Measurements from ENCODE around the gene STK39.
"Not testable (repeated sequence)": the region's sequence is repeated elsewhere in the genome, so short reads cannot be mapped to it uniquely, and the experiment has no call there.

The STK39 gene

DNA sequence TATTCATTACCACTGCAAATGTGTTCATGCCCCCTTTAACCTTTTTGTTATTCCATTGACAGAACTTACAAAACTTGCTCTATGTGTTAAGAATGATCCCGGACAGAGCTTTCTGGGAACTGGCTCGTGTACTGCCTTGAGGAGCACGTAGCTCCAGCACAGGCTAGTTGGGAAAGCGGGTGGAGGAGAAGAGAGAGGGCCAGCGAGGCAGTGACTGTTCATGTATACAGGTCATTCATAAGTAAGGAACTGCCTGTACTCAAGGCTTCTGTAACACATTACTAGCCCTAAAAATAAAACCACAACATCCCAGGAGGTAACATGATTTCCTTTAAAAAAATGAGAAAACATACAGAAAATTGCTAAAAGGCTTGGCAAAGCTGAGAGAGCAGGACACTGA lies 109.0 kb downstream of the STK39 start:
- no peak for DNase-seq

DNA sequence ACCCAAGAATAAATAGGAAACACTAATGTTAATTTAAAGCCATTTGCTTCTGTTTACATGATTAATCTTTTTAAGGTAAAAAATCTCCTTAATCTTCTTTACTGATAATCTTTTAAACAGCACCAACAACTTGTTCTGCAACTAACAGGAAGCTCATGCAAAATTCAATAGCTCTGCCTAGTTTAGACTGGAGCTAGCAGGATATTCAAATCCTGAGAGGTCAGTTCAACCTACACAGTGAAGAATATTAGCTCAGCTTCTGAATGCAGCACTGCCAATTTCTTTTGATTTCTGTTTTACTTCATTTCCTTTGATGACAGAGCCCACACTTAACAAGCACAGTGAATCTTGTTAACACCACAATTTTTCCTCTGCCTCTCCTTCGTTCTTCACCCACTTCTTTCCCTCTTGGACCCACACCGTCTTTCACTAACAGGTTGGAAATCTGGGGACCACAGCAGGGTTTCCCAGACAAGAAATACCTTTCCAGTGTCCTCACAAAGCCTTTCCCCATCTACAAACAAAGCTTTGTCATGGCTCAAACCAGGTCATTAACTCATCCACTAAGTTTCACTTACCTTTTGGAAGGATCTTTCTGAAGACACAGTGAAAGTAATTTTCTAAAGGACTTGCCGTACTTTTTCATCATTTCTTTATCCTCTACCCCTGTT lies 109.8 kb downstream of the STK39 start:
- no peak for DNase-seq

DNA sequence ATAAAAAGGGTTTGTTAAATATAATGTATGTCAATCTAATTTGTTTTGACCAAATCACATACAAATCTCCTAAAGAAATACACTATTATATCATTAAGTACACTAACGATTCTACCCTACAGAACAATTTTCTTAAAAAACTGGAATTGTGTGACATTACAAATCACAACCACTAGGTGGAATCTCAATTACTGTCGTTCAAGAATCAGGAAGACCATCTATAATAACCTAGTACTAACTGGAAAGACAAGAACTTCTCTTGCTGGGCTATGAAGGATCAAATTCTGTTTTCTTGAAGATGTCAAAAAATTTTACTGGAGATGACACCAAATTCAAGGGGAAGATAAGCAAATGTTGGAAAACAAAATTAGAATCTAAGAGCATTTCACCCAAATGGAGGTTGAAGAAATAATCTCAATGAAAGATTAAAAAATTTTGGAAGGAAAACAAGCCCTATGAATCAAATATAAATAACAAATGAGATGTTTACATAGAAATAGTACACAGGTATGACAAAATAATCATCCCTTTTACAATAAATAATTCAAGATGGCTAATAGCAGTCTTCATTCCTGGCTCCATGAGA lies 110.9 kb downstream of the STK39 start:
- no peak for DNase-seq

DNA sequence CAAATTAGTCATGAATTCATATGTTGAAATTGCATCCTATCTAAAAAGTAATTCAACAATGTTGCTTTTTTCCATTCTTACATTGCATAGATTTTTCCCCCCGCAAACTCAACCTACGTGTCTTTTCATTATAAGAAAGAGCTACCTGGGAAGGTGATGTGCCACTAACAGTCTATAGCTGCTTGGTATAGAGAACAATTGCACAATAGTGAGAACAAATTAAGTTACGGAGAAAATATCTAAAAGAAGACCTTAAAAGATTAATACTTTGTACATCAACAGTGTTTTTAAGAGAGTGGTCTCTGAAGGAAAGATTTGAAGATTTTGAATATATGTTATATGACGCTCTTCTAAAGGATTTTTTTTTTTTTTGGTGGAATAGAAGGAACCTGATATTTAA lies 111.8 kb downstream of the STK39 start:
- DNase-seq: no peak

DNA sequence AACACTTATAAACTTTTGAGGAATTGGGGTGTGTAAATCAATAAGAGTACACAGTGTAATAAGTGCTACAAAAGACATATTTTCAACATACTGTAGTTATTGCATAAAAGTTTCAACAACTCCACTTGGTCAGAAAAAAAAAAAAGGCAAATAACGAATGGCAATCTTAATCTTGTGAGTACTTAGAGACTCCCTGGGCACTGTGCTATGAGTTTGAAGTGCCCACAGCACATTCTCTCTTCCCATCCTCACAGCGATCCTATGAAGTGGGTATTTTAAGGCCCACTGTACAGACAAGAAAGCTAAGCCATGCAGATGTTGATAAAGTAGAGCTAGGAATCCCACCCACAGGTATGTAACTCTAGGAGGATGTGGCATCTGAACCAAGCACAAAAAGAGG lies 112.3 kb downstream of the STK39 start:
- DNase-seq: no peak

DNA sequence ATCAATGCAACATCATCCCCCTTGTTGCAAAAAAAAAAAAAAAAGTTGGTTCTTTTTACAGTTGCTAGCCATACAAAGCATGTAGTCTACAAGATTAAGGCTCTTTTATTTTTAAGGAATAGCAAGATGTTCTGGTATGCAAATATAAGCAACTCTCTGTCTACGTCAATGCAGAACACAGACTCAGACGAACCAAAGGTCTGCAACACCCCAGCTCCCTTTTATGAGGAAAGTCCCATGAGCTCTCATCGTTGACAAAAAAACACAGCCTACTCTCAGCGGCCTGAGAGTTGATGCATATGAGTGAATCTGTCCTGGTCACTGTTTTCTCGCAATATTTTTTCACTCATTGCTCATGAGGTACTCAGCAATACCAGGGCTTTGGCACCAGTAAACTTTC lies 112.9 kb downstream of the STK39 start:
- DNase-seq: no peak

DNA sequence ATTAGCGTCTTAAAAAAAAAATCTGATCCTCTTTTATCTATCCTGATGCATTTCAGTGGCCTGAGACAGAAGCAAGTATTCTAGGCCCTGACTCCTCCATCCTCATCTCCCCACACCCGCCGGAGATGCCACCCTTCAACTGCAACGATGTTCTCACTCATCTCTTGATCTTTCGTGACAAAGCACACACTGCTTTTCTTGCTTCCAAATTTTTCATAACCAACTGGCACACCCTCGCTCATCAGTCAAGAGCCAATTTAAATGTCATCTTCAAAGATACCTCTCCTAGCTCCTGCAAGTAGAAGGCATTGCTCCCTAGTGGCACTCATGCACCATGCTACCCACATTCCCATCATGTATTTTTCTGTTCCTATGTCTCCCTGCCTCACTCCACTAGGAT lies 115.0 kb downstream of the STK39 start:
- no peak for DNase-seq

DNA sequence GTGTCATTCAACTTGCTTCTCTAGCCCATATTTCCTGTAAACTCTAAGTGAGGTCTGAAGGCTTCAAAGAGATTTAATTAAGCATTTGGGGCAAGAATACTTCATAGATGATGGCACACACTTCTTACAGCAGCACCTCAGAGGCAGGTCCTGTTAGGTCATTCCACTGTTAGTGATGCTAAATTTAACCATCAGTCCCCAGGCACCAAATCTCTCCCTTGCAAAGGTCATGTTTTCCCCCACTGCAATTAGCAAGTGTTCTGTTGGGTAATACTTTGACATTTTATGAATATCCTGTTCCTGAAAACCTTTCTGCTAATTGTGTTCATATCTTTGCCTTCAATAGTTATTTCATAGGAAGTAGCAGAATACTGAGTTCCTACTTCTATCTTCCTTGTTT lies 117.0 kb downstream of the STK39 start:
- no peak for DNase-seq

DNA sequence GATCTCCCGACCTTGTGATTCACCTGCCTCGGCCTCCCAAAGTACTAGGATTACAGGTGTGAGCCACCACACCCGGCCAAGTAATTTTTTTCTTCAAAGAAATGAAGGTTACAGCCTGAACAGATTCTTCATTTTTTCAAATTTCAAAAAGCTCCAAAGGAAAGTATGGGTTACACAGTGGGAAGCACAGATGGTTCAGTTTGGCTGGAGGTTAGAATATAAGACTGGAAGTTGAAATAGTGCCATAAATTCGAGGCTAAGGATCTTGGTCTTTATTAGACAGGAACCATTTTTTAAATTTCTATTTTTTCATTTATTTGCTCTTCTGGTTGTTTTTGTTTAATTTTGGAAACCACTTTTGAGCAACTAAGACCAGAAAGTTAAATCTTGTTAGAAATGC lies 120.0 kb downstream of the STK39 start:
- DNase-seq: no peak

DNA sequence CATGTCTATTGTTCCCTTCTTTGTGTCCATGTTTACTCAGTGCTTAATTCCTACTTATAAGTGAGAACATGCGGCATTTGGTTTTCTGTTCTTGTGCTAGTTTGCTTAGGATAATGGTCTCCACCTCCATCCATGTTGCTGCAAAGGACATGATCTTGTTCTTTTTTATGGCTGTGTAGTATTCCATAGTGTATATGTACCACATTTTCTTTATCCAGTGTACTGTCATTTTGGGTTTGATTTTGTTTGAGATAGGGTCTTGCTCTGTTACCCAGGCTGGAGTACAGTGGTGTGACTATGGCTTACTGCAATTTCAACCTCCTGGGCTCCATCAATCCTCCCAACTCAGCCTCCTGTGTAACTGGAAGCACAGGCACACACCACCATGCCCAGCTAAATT lies 125.2 kb downstream of the STK39 start:
- not testable (repeated sequence) for DNase-seq

DNA sequence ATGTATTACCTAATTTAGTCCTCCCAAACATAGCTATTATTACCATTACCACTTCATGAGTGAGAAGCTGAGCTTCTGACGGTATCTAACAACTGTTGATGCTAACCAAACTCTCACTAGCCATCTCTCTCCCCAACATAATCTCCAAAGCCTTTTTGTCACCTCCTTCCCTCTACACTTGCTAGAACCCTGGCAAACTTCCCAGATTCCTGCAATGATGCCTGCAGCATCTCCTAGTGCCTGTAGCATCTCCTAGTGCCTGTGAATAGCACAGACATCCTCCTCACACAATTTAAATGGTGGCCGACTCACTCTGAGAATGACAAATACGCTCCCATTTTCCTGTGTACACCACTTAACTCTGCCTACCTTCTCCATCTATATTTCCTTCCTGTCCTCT lies 126.7 kb downstream of the STK39 start:
- DNase-seq: peak in 1 of 56 donors; percentile 6

DNA sequence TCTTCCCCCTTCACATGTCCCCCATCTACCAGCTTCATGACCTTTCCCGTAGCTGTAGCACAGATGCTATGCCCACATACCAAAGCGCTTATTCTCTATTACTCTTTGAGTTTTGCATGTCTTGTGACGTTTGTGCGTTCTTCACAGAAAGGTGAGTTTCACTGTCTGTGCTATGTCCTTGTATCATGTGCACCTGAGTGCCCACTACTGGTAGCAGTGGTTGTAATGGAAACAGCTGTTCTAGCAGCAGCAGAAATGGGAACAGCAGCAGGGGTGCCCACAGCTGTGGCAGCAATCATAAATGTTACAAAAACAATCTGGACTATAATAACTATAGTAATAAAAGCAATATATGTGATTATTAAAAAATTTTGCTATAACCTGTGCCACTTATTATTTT lies 127.1 kb downstream of the STK39 start:
- DNase-seq: no peak

DNA sequence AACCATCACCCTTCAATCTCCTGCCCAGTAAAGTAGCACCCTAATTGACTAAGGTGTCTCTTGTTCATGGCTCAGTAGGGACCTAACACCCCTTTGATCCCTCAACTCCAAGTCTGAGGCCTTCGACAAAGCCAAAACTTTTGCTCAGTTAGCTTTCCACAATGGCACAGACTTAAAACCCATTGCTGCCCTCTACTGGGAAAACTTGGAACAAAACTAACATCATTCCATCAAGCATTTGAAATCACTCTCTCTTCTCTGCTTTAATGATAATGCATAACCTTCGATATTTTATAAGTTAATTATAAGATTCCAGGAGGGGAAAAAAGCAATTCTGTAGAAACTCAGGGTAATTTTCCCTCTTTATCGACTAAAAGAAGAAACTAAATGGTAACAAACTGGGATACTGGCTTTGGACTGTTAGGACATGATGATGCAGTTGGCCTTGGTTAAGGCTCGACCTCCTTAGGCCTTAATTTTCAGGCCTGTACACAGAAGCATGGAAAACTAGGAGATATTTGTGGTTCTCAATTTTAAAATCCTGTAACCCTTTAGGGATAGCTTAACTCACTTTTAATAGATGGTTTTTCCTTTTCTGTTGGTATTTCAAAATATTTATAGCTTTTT lies 127.8 kb downstream of the STK39 start:
- peak in 3 of 56 donors; percentile 7 to 55 (median 34) for DNase-seq

DNA sequence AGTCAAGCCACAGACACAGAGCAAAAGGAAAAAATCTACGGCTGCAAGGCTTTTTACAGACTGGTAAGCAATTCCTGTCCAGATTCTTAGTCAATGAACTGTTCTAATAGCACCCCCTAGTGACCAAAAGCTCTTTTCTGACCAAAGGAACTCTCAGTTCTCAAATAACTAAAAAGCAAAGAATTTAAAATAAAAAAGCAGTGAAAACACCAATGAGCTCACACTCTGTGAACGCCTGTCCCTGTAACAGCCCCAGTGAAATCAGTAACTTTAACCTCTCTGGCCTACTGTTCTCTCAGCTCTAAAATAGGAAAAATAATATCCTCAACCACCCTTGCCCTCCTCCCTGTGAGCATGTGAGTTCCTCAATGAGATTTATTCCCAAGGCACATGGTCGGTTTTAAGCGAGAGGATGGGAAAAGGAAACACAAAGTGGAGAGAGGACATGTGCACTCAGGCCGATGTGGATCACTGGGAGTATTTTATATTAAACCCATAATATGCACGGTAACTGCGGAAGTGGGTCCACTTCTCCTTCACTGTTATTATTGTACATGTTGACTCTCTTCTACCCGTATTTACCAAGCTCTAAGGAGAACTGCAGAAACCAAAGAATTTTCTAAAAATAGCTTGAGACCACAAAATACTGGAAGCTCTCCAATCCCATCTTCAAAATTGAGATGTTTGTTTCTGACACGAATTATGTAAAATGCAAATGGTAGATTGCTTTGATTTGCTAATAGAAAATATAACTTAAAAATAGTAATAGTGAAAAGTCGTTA lies 128.5 kb downstream of the STK39 start:
- DNase-seq: peak in 14 of 56 donors; percentile 4 to 70 (median 20)

DNA sequence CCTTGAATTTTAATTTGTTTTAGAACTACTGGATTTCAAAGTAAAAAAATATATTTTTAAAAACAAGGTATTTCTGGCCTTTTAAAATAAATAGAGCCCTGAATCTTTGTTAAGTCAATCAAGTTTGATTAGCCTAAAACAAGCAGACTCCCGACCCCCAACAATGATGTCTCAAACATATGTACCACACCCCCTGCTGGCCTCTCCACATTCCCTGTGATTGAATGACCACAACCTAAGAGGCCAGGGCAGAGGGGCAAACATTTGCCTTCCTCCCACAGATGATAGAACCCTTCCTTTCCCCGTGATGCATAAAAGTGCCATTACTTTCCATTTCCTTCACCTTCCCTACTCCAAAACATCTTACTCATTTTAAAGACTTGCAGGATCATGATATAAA lies 130.9 kb downstream of the STK39 start:
- no peak for DNase-seq

DNA sequence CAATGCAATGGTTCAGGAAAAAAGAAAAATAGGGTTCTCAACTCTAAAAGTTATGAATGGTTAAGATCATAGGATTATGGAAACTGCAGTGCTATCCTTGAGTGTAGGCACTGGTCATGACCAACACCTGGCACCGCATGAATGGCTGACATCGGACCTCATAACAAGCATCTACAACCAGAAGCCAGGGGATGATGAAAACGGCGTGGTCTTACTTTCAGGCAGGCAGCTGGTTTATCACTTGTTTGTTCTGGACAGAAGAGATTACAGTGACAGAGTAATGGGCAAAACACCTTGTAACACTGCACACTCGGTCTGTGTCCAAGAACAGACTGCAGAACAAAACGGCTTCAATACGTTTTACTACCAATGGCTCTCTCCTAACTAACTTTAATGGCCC lies 132.8 kb downstream of the STK39 start:
- DNase-seq: no peak

DNA sequence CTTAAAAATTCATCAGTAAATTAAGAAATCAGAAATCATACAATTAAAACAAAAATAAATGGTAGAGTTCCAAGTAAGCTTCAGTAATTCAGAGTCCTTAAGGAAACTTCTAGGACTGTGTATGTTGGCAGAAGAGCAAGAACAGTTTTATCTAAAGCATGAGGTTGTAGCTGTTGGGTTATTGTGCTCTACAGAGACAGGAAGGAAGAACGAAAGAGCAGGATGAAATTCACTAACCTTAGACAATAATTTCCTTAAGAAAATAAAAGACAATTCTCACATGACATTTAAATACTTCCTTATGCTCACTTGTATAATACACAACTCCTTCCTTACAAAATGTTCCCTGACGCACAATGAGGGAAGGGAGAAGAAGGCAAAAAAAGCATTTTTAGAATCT lies 133.4 kb downstream of the STK39 start:
- DNase-seq: no peak

DNA sequence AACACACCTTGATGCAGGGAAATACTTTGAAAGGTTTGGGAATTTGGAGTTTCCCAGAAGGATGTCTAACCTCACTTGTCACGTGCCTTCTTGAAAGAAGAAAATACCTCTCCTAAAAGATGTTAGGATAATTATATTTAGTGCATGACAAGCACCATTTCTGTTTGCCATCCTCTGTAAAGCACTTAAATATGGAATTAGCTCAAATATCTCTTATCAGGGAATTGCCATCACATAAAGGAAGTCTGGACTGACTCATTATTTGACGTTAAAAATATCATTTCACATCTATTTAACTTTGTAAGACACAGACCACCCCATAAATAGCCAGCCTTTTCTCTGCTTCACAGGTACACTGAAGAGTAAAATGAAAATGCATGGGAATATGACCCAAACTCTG lies 140.1 kb downstream of the STK39 start:
- no peak for DNase-seq

DNA sequence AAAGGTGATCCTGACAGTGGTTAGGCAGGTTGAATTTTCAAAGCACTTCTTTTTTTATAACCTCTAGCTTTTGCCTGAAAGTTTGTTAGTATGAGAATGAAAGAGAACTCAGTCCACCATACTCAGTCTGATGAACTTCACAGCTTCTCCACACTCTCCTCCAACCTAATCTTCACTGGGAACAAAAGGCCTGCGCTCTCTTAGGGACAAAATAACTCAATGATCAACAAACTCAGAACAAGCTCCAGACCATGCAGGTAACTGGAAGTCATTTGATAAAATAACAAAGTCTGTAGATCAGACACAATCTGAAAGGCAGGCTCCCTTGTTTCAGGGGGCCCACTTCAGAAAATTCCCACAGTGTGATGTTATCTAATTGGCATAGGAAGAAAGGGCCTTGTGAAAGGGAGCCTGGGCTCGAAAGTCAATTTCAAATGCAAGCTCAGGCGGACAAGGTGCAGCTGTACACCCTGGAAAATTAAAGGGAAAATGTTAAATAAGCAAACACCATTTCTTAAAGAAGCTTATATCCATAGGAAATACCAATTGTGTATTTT lies 142.2 kb downstream of the STK39 start:
- no peak for DNase-seq

DNA sequence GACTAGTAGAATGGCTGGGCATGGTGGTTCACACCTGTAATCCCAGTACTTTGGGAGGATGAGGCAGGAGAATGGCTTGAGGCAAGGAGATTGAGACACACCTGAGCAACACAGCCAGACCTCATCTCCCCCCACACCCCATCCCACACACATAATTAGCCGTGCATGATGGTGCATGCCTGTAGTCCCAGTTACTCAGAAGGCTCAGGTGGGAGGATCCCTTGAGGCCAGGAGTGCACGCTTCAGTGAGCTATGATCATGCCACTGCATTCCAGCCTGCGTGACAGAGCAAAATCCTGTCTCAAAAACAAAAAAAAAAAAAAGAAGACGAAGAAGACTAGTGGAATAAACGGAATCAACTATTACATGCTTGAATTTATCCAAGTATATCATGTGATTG lies 150.0 kb downstream of the STK39 start:
- no peak for DNase-seq

DNA sequence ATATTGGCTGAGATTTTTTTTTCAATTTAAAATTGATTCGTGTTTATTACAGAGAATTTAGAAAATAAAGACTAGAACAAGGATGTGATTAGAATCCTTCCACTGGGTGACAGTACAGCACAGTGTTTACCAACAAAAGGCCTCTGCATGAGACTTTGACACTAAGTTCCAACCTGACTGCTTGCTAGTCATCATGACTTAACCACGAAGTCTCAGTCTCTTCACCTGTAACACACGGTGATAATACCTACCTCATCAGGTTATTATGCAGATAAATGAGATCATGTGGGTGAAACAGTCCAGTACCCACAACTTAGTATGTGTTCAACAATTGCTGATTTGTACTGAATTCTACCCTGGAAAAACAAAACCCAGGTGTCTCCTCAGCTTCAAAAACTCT lies 151.2 kb downstream of the STK39 start:
- DNase-seq: no peak

DNA sequence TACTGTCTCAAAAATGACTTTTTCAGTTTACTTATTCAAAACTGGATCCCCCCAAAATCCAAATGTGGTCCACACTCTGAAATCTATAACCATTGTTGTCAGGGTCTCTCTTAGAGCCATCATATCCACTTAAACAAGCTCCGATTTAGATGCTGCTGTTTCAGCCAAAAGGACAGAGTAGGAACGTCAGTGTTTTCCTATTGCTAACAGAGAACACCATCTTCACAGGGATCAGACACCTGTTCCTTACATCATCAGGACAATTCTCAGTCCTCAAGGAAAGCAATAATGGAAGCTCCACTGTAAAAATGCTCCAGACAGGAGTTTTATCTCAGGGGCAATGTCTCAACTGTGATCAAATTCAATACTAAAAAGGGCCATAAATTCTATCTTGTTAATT lies 155.4 kb downstream of the STK39 start:
- DNase-seq: no peak
